Measurements from ENCODE around the gene LYRM9.
A peak's percentile ranks its signal among the peaks of the same experiment; 100 is the strongest.
"Not testable (repeated sequence)": the region's sequence is repeated elsewhere in the genome, so short reads cannot be mapped to it uniquely, and the experiment has no call there.

The LYRM9 gene

DNA sequence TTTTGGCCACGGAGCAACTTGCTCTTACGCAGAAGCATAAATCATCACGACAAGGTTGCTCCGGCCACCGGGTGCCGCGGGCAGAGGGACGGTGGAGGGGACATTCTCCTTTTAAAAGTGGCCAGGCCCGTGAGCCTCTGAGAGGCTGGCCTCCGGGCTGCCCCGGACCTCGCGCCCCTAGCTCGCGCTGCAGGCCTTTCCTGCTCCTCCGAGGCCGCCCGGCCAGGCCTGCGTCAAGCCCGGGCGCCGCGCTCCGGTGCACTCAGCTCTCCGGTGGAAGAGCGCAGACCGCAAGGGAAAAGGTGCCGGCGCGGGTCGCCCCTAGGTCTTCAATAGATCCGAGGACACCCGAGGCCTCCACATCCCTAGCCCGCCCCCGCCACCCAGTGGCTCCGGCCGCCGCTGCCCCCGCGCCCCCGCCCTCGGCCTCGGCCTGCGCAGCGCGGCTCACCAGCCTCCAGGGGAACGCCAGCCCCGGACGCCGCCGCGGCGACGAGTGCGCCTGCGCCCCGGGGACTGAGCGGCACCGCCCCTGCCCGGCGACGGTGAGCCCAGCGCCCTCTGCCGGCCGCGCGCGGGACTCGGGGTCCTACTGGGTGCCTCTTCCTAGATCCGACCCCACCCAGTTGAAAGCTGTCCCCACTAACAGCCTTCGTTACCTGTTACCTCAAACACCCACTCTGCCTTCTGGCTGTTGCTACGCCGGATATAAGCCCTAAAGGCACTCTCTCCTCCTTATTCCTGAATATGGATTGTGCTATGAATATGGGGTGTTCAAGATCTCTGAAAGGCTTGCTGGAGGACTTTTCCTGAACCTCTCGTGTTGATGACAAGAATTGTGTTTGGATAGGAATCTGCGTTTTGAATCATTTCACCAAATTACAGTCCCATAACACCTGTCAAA lies at the start of gene LYRM9:
Gene LYRM9, minus strand, starts transcription at position 500 of the 904 bp plus-strand sequence. CDS start 10,671 bp downstream, outside the sequence.
- DNase-seq (ENCODE audit: low spot score) = peak; percentile 92

DNA sequence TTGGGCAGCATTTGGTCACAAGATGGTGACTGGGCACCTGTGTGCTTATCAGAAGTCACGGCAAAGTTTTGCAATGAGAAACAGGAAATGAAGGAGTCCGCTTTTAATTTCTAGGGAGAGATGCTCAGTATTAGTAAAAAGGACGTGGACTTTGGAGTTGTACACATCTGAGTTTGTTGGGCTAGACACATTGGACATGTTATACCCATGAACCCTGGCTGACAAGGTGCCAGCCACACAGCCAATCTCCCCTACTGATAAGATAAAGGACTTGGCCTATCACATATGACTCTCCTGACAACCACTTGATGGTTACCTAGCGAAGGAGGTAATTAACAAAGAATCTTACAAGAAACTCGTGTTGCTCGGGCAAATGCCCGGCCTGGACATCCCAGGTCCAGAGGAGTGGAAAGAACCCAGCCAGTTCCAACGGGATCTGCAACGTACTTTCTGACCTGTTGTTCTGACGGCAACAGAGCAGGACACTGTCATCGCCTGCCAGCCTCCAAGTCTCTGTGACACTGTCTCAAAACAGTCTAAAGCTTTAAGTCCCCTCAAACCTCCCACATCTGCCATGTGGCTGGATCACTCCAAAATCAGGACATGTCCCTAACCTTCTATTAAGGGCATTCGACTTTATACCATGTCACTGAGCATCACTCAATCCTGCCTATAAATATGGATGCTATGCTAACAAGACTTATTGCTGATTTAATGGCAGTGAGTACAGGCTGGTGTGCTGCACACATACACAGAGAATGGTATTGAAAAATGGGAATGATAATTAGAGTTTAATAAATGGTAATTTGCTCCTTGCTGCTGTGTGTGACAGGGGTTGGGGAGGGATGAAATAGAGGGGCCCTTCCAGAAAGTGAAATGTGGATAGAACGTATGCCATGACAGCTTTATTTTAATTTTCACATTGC lies 47.6 kb upstream of the LYRM9 start:
- DNase-seq (ENCODE audit: low spot score) = no peak

DNA sequence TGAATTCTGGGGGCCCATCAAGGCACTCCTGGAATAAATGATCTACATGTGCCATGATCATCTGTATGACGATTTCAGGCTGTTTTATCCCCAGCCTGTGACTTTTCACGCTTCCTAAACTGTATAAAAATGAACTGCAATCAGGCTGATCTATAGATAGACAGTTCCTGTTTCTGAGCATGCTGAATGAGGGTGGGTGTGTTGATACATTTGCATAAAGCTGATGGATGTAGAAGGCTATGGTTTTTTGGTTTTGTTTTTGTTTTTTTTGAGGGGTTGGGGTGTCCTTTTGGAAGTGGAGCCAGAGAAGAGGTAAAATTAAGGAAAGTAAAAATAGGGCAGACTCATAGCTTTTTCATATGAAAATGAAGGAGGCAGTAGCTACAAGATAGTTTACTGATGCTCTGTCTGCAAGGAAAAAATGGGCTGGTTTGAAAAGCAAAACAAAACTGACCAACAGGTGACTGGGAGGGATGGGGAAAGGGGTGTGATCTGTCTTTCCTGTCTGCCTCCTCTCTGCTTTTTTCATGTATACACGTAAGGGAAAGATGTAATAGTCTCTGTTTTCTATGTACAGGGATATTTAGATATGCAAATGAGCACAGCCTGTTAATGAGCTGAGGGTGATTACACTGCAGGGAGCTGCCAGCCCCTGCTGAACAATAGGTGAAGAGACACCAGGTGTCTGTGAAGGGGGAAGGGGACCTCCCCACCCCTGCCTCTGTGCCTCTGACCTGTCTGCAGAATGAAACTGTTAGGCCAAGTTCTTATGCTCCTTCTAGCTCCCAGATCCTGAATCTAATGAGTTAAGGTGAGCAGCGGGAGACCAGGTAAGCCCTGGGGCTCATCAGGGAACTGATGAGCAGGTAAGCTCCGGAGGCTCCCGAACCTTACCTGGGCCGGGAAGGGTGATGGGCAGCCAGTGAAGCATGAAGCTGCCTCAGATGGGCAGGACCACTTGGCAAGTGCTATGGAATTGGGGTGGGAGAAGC lies 46.6 kb upstream of the LYRM9 start:
- DNase-seq (ENCODE audit: low spot score) = no peak

DNA sequence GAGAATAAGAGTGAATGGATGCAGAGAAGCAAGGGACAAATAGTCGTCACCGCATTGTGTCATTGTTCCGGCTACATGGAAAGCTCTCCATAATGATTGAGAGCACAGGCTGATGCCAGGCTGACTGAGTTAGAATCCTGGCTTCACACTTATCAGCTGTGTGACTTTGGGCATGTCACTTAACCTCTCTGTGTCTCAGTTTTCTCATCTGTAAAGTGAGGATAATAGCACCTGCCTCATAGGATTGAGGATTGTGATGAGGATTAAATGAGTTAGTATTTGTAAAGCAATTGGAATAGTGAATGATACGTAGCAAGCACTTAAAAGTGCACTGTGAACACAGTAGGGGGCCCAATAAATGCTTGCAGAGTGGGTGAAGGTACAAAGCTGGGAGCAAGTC lies 45.7 kb upstream of the LYRM9 start:
- DNase-seq (ENCODE audit: low spot score) = no peak

DNA sequence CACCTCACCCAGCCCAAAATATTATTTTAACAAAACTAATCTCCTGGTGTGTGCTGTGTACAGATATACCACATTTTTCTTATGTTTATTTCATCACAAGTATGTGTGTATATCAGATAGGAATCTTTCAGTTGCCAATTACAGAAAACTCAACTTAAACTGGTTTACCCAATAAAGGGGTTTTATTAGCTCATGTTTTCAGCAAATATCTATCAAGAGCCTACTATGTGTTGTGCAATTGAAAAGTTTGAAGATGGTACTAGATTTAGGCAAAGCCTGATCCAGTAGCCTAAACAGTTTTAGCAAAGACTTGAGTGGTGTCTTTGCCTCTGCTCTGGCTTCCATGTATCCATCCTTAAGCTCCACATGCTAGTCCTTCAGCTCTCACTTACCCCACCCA lies 45.1 kb upstream of the LYRM9 start:
- no peak for DNase-seq (ENCODE audit: low spot score)

DNA sequence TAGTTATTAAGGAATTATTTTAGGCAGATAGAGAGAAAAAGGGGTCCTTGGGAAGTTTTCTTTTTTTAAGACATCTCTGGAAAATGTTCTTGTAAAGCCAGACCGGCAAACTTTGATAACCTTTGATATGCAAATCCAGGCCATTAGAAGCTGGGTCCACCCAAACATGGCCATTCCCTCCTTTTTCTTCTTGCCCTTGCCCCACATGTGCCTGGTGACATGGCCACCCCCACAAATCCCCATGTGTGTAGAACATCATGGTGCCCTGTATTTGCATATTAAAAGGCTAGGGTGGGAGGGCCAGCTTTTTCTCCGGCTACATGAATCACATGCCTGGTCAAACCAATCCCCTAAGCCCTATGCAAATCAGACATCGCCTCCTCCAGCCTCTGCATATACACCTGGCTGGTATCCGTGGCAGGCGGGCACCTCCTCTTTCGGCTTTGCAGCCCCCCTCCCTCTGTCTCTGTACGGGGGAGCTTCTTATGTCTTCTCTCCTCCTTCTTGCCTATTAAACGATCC lies 43.9 kb upstream of the LYRM9 start:
- DNase-seq (ENCODE audit: low spot score) = no peak

DNA sequence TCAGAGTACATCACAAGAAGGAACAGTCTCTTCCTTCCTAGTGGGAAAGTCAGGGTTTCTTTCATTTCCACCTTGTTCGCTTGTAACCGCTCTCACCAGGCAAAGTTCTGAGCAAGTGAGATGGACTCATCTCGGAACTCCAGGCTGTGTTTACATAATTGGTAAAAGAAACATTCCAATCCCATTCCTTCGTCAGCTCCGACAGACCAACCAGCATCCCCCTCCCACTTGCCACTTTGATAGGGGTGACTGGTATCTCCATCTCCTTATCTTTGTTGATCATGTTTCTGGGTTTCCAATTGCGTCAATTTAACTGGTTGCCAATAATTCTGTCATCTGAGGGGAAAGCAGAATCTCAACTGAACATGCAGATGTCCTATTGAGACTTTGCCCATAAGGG lies 36.8 kb upstream of the LYRM9 start:
- DNase-seq (ENCODE audit: low spot score) = no peak

DNA sequence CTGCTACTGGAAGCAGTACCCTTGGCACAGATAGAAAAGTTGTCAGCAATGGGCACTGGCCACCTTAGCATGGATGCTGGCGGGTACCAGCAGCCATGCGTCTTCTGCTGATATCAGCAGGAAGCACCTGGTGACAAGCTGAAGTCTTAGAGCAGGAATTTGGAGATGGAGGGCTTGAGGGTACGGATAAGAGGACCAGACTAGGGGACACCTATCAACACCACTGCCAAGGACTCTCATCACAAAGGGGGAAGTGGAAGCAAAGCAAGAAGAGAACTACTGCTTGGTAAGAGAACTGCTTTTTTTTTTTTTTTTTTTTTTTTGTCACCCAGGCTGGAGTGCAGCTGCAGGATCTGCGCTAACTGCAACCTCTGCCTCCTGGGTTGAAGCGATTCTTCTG lies 35.4 kb upstream of the LYRM9 start:
- no peak for DNase-seq (ENCODE audit: low spot score)

DNA sequence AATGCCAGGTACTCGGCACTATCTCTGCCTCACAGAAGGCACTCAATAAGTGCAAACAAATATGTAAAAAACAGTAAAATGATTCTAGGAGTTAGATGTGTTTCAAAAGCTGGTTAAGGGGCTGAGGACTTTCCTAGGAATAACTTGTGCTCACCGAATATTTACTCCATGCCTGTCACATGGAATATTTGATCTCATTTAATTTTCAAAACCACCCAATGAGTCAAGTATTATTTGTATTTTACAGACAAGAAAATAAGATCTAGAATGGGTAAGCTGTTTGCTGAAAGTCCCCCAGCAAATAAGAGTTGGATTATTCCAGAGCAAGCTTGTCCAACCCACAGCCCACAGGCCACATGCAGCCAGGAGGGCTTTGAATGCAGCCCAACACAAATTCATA lies 34.6 kb upstream of the LYRM9 start:
- no peak for DNase-seq (ENCODE audit: low spot score)

DNA sequence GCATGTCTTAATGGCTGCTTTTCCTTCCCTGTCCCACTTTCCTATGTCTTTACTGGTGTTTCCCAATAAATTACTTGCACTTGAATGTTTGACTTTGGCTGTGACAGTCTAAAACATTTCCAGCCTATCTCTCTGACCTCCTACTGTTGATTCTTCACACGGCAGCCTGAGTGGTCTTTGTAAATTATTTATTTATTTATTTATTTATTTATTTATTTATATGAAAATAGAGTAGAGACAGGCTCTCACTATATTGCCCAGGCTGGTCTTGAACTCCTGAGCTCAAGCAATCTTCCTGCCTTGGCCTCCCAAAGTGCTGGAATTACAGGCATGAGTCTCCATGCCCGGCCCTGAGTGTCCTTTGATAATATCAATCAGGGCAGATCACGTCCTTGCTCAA lies 28.4 kb upstream of the LYRM9 start:
- no peak for DNase-seq (ENCODE audit: low spot score)

DNA sequence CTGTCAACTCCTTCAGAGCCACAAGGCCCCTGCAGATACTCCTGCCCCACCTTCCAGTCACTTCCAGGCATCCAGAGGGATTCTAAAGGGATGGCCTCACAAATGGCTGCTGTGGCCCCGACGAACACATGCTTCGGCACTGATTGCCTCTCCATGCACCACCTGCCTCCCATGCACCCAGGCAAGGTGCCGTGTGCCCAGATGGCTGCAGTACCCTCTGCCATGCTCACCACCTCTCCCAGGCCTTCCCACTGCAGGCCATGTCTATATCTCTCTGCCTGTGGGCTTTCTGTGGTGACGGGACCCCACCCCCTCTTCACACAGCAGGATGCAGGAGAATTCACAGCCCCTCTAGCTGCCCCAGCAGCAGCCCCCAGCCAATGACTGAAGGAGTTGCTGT lies 27.9 kb upstream of the LYRM9 start:
- no peak for DNase-seq (ENCODE audit: low spot score)

DNA sequence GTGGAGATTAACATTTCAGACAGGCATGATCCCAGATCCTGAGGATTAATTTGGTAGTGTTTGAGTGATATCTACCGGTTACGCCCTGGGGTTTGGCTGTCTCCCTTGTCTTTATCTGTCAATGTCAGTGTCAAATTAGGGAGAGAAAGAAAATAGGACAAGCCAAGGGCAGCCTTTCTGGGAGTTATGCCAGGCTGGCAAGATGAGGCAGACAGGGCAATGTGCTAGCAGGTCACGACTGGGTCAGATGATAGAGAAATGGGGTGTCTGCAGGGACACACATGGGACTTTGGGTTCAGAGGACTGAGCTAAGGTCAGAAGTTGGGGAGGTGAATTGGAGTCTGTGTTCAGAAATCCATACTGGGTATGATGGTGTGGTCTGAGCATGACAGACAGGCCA lies 27.4 kb upstream of the LYRM9 start:
- DNase-seq (ENCODE audit: low spot score) = no peak

DNA sequence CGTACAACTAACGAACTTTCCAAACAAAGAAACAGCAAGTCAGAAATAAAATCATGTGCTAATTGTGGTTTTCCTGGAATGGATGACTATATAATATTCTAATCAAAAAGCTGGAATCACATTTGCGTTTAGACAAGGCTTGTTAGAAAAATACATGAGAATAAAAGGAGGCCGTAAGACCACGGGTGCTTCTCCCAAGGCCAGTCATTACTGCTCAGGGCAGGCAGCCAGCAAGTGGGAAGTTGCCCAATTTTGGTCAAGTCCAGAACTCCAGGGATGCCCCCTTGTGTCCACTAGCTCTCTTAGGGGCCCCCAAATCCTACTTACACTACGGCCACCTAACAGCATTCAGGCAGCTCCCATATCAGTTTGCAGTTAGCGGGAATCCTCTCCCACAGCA lies 25.9 kb upstream of the LYRM9 start:
- DNase-seq (ENCODE audit: low spot score) = no peak

DNA sequence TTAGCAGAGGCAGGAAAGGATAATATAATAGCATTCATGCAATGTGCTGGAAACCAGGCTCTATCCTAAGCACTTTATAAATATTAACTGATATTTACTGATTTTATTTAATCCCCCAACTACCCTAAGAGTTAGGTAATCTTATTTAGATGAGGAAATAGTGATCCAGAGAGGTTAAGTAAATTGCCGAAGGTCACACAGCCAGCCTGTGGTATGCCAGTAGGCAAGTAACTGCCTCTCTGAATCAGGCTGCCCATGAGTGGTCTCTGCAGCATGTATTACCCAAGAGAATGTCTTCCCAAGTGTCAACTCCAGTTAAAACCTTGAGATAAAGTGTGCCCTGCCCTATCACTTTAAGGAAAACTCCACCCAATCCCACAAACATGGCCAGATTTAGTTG lies 25.3 kb upstream of the LYRM9 start:
- no peak for DNase-seq (ENCODE audit: low spot score)

DNA sequence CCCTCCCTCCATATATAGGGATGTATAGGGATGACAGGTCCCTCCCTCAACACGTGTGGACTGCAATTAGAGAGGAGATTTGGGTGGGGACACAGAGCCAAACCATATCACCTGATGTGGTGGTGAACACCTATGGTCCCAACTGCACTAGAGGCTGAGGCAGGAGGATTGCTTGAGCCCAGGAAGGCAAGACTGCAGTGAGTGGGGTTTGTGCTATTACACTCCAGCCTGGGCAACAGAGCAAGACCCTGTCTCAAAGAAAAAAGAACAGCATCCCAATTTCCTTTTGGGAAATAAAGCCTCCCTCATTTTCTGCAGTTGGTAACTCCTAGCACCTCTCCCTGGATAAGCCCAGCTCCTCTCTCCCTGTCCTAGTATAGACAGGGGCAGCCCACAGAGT lies 23.8 kb upstream of the LYRM9 start:
- no peak for DNase-seq (ENCODE audit: low spot score)

DNA sequence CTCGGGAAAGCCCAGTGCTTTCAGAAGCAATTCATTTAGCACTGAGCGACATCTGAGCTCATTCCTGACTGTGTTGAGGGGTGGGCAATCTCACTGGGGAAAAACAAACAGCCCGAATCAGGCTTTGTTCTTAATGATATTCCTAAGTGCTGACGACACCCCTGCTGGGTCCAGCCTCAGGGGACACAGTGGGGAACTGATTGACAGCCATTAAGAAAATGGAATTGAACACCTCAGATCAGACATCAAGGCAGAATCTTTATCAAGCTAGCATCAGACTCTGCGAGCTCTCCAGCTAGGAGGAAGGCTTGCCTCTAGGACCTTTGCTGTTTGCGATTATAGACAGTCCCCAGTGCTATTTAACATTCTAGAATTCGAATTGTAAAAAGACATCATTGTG lies 22.5 kb upstream of the LYRM9 start:
- DNase-seq (ENCODE audit: low spot score) = no peak

DNA sequence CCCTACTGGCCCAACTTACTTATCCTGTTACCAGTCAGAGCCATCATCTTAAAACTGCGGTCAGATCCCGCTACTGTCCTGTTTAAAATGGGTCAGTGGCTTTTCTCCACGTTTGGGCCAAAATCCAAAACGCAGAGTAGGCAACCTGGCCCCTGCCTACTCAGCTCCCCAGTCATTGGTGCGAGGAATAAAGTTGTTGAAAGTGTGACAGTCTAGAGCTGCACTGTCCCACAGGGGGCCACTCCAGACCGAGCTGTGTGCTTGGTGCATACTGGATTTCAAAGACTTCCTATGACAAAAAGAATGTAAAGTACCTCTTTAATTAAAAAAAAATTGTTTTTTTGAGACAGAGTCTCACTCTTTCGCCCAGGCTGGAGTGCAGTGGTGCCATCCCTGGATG lies 21.2 kb upstream of the LYRM9 start:
- no peak for DNase-seq (ENCODE audit: low spot score)

DNA sequence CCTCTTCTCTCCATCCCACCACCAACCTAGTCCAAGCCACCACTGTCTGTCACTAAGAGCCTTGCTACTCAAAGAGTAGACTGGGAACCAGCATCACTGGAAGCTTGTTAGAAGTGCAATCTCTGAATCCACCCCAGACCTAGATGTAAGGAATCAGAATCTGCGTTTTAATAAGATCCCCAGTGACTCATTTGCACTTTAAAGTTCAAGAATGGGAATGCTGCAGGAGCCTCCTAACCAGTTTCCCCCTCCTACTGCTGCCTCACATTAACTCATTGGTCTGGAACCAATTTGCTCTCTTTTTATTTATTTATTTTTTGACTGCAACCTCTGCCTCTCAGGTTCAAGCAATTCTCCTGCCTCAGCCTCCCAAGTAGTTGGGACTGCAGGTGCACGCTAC lies 19.8 kb upstream of the LYRM9 start:
- DNase-seq (ENCODE audit: low spot score) = no peak

DNA sequence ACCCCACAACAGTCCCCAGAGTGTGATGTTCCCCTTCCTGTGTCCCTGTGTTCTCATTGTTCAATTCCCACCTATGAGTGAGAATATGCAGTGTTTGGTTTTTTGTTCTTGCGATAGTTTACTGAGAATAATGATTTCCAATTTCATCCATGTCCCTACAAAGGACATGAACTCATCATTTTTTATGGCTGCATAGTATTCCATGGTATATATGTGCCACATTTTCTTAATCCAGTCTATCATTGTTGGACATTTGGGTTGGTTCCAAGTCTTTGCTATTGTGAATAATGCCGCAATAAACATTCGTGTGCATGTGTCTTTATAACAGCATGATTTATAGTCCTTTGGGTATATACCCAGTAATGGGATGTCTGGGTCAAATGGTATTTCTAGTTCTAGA lies 19.1 kb upstream of the LYRM9 start:
- DNase-seq (ENCODE audit: low spot score) = not testable (repeated sequence)

DNA sequence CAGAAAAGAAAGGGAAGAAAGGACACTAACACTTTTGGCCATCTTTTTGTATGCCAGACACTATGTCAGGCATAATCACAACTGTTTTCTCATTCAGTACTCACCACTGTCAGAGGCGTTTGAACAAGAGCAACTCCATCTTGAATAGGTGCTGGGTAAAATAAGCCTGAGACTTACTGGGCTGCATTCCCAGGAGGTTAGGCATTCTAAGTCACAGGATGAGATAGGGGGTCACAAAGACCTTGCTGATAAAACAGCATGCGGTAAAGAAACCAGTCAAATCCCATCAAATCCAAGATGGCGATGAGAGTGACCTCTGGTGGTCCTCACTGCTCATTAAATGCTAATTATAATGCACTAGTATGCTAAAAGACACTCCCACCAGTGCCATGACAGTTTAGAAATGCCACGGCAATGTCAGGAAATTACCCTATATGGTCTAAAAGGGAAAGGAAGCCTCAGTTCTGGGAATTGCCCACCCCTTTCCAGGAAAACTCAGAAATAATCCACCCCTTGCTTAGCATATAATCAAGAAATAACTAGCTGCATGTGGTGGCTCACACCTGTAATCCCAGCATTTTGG lies 14.9 kb upstream of the LYRM9 start:
- DNase-seq (ENCODE audit: low spot score) = no peak

DNA sequence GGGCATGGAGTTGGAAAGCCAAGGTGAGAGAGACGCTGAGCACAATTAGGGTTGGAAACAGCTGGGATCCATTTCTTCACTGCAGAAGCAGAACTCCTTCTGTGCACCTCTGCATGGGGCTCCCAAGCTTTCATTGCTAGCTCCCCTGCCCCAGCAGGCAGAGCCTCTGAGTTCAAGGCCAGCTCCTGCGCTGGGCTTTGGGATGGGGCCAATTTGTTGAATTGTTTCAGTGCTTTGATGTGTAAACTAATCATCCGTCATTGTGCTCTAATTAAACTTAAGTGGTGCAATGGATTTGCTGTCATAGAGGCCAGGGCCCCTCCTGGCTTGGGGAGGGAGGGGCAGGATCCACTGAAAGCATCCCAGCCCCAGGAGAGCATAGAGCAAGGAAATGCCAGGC lies 13.5 kb upstream of the LYRM9 start:
- DNase-seq (ENCODE audit: low spot score) = no peak

Measured in globus pallidus (tissue), 1 donor.